Measurements from ENCODE around the gene SIGLEC11.

The SIGLEC11 gene

GRCh38 chr19:49906879-49907564 is 54.0 kb downstream of the SIGLEC11 start:
- DNase-seq (ENCODE audit: low read depth in 2 of 2), result no peak

- DNase-seq (ENCODE audit: low read depth in 2 of 2), result no peak
Measured at GRCh38 chr19:49904136-49904535, 56.8 kb downstream of the SIGLEC11 start.
